CD14-positive monocyte (primary cell): Measurements from ENCODE around the gene RPL27A. TPM values are rescaled to one million over a fixed set of nuclear protein-coding genes. Genes with fewer than 3 reads are reported as not detected.
A peak's percentile ranks its signal among the peaks of the same experiment; 100 is the strongest.

Source experiments
- DNase-seq, 3 donors: peaks; one replicate each; pipeline ENCODE4 v3.0.0-alpha.2; 2011 to 2022
- H2AFZ ChIP-seq: 2 replicates; pipeline ENCODE4 v1.6.0; 2012; ENCODE audit warnings: mild to moderate bottlenecking, low read depth, low read length, inconsistent platforms; ENCODE audit not compliant: insufficient read depth, poor library complexity, severe bottlenecking
- H3K27ac ChIP-seq, 2 donors: 1 replicate in 1 of 2; 2 replicates in 1 of 2; pipeline ENCODE4 v1.5.1; 2012 to 2013; ENCODE audit warnings: low read length in 2 of 2, control low read depth in 1 of 2, inconsistent platforms in 1 of 2, low read depth in 1 of 2, mild to moderate bottlenecking in 1 of 2
- H3K27me3 ChIP-seq, 2 donors: one replicate each; pipeline versions ENCODE4 v1.6.0 to v1.6.1; 2011 to 2013; ENCODE audit warnings: low read length in 2 of 2; ENCODE audit not compliant: control insufficient read depth in 2 of 2, insufficient read depth in 2 of 2
- H3K36me3 ChIP-seq, 2 donors: replicated peaks in 1 of 2; 1 replicate in 1 of 2; 2 replicates in 1 of 2; pipeline versions ENCODE4 v1.5.1 to v1.6.1; 2012 to 2013; ENCODE audit warnings: low read length in 2 of 2, control low read depth in 1 of 2, inconsistent platforms in 1 of 2, mild to moderate bottlenecking in 1 of 2; ENCODE audit not compliant: insufficient read depth in 2 of 2, control insufficient read depth in 1 of 2
- H3K4me1 ChIP-seq, 2 donors: 1 replicate in 1 of 2; 2 replicates in 1 of 2; pipeline versions ENCODE4 v1.5.1 to v1.6.1; 2012 to 2013; ENCODE audit warnings: low read length in 2 of 2, control low read depth in 1 of 2, inconsistent platforms in 1 of 2, mild to moderate bottlenecking in 1 of 2, moderate library complexity in 1 of 2; ENCODE audit not compliant: insufficient read depth in 2 of 2, control insufficient read depth in 1 of 2
- H3K4me2 ChIP-seq: replicated peaks from 2 replicates; pipeline ENCODE3; 2012; ENCODE audit warnings: low read length, moderate library complexity, mild to moderate bottlenecking; ENCODE audit not compliant: poor library complexity, severe bottlenecking; ENCODE audit errors: extremely low read depth
- H3K4me3 ChIP-seq, 3 experiments: fragments of 200-600 bp in 1 of 3; sonication (generic) in 1 of 3; replicated peaks in 1 of 3; 1 replicate in 2 of 3; 2 replicates in 1 of 3; pipeline ENCODE4 v1.5.1; 2011 to 2013; ENCODE audit warnings: low read length in 3 of 3, mild to moderate bottlenecking in 3 of 3, control low read depth in 2 of 3, low read depth in 2 of 3, inconsistent platforms in 1 of 3, moderate library complexity in 1 of 3
- H3K79me2 ChIP-seq: 2 replicates; pipeline ENCODE4 v1.6.0; 2012; ENCODE audit warnings: mild to moderate bottlenecking, control low read depth, inconsistent platforms, low read length, moderate library complexity; ENCODE audit not compliant: insufficient read depth
- H3K9ac ChIP-seq: 2 replicates; pipeline ENCODE4 v1.6.0; 2017; ENCODE audit warnings: low read length, mild to moderate bottlenecking; ENCODE audit not compliant: insufficient read depth, poor library complexity, severe bottlenecking
- H3K9me3 ChIP-seq, 2 donors: replicated peaks in 1 of 2; 1 replicate in 1 of 2; 2 replicates in 1 of 2; pipeline versions ENCODE4 v1.5.1 to v1.6.1; 2012 to 2013; ENCODE audit warnings: low read length in 2 of 2, control low read depth in 1 of 2; ENCODE audit not compliant: control insufficient read depth in 1 of 2, insufficient read depth in 1 of 2
- H4K20me1 ChIP-seq: 2 replicates; pipeline ENCODE4 v1.6.0; 2012; ENCODE audit warnings: mild to moderate bottlenecking, low read length, control low read depth, moderate library complexity; ENCODE audit not compliant: insufficient read depth
- H3K27ac Mint-ChIP-seq, 7 donors: one replicate each; pipeline ENCODE4 v1.8.0; 2020; ENCODE audit warnings: mild to moderate bottlenecking in 7 of 7, mixed read lengths in 7 of 7, moderate library complexity in 6 of 7, inconsistent platforms in 2 of 7
- H3K27me3 Mint-ChIP-seq, 3 donors: one replicate each; pipeline ENCODE4 v1.8.0; 2021 to 2022; ENCODE audit warnings: low read depth in 3 of 3, mild to moderate bottlenecking in 3 of 3, mixed read lengths in 3 of 3, moderate library complexity in 3 of 3, inconsistent platforms in 1 of 3
- H3K36me3 Mint-ChIP-seq, 2 donors: one replicate each; pipeline ENCODE4 v1.8.0; 2020; ENCODE audit warnings: mixed read lengths in 2 of 2, inconsistent platforms in 1 of 2, mild to moderate bottlenecking in 1 of 2
- H3K4me1 Mint-ChIP-seq: one replicate; pipeline ENCODE4 v1.8.0; 2020; ENCODE audit warnings: mild to moderate bottlenecking, mixed read lengths
- H3K4me3 Mint-ChIP-seq, 2 donors: one replicate each; pipeline ENCODE4 v1.8.0; 2020; ENCODE audit warnings: mild to moderate bottlenecking in 2 of 2, mixed read lengths in 2 of 2, moderate library complexity in 1 of 2
- H3K9me3 Mint-ChIP-seq, 7 donors: one replicate each; pipeline ENCODE4 v1.8.0; 2020 to 2022; ENCODE audit warnings: mixed read lengths in 7 of 7, mild to moderate bottlenecking in 6 of 7, moderate library complexity in 6 of 7, inconsistent platforms in 2 of 7
- WGBS: methylation state at CpG from one replicate; pipeline ENCODE4 v1.1.5; 2013; ENCODE audit warnings: missing lambda C conversion rate; ENCODE audit not compliant: insufficient coverage; 5-methylcytosine and 5-hydroxymethylcytosine counted together
- intact Hi-C, 2 donors: fragments of 100-400 bp; cut with micrococcal nuclease; formaldehyde crosslinking; loops; one replicate each; pipeline versions ENCODE4 v1.15.0 to v1.15.1; 2023
- polyA plus RNA-seq, 3 donors: library from polyadenylated mRNA; depleted of rRNA in 1 of 3; unstranded in 2 of 3; stranded (reverse) in 1 of 3; fragments of 300-500 nt in 2 of 3; fragments of >200 nt in 1 of 3; fragmentation: Illumina TruSeq in 2 of 3; gene quantifications; 1 replicate in 2 of 3; 2 replicates in 1 of 3; pipeline ENCODE4 v1.2.3, GENCODE V29; 2012 to 2021
- TF ChIP-seq, protein P1 (sequence below): fragments of 200-600 bp; IDR thresholded peaks from one replicate; pipeline ENCODE4 v1.8.0; 2022; ENCODE audit warnings: antibody characterized with exemption, mild to moderate bottlenecking

The RPL27A gene
- polyA plus RNA-seq, 3 donors, result 572 to 1,233 (median 1,091) TPM

GRCh38 chr11:8698917-8699441 is 16.4 kb downstream of the RPL27A start:
- peaks cover 22 to 25% of the 10 kb centered on the region in 2 donors for H3K4me1 ChIP-seq
- Mint-ChIP-seq H3K4me1 (peaks cover 27% of the 10 kb centered on the region), H3K4me3 (no peak overlapping the region), H3K36me3 (peaks cover 0 to 9% of the 10 kb centered on the region in 2 donors), H3K27ac (no peak overlapping the region), H3K9me3 (no peaks in the 10 kb centered on the region), H3K27me3 (peaks cover 0 to 4% (median 0%) of the 10 kb centered on the region in 3 donors)
- H3K36me3 ChIP-seq, result no peaks in the 10 kb centered on the region
- WGBS, result 95% methylated on average over 8 of the region's 11 CpGs
- no peaks in the 10 kb centered on the region for H3K79me2 ChIP-seq
- H3K4me2 ChIP-seq, result no peak overlapping the region
- DNase-seq, result no peak
- H3K27me3 ChIP-seq, result no peaks in the 10 kb centered on the region
- no peaks in the 10 kb centered on the region for H4K20me1 ChIP-seq
- no peak overlapping the region for H2AFZ ChIP-seq
- H3K27ac ChIP-seq, result no peak overlapping the region
- H3K9me3 ChIP-seq, result no peaks in the 10 kb centered on the region
- H3K9ac ChIP-seq, result no peak overlapping the region
- no peak overlapping the region for H3K4me3 ChIP-seq
- intact Hi-C loops, result no loop called here
- TF ChIP-seq, protein P1, sequence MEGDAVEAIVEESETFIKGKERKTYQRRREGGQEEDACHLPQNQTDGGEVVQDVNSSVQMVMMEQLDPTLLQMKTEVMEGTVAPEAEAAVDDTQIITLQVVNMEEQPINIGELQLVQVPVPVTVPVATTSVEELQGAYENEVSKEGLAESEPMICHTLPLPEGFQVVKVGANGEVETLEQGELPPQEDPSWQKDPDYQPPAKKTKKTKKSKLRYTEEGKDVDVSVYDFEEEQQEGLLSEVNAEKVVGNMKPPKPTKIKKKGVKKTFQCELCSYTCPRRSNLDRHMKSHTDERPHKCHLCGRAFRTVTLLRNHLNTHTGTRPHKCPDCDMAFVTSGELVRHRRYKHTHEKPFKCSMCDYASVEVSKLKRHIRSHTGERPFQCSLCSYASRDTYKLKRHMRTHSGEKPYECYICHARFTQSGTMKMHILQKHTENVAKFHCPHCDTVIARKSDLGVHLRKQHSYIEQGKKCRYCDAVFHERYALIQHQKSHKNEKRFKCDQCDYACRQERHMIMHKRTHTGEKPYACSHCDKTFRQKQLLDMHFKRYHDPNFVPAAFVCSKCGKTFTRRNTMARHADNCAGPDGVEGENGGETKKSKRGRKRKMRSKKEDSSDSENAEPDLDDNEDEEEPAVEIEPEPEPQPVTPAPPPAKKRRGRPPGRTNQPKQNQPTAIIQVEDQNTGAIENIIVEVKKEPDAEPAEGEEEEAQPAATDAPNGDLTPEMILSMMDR, result no peak

GRCh38 chr11:8699903-8700302 is 17.3 kb downstream of the RPL27A start:
- peak overlapping the region in 3 of 7 donors; percentile 6 to 32 (median 31) for H3K27ac Mint-ChIP-seq
- H3K9me3 Mint-ChIP-seq, result peaks cover 0 to under 1% (median 0%) of the 10 kb centered on the region in 7 donors
- Histone ChIP-seq H3K9ac (peak overlapping the region; percentile 1), H3K4me1 (peaks cover 31 to 35% of the 10 kb centered on the region in 2 donors), H3K4me3 (no peak overlapping the region), H4K20me1 (no peaks in the 10 kb centered on the region), H3K27ac (peak overlapping the region in 1 of 2 donors; percentile 7), H3K36me3 (no peaks in the 10 kb centered on the region), H3K9me3 (no peaks in the 10 kb centered on the region), H3K4me2 (no peak overlapping the region), H2AFZ (peak overlapping the region; percentile 61), H3K79me2 (no peaks in the 10 kb centered on the region), H3K27me3 (no peaks in the 10 kb centered on the region)
- peaks cover 0 to 4% (median 0%) of the 10 kb centered on the region in 3 donors for H3K27me3 Mint-ChIP-seq
- WGBS, result 10% methylated on average over 3 of the region's 3 CpGs
- H3K4me1 Mint-ChIP-seq, result peaks cover 36% of the 10 kb centered on the region
- intact Hi-C loops, result no loop called here
- TF ChIP-seq, protein P1, result no peak
- H3K4me3 Mint-ChIP-seq, result no peak overlapping the region
- H3K36me3 Mint-ChIP-seq, result peaks cover 0 to 6% of the 10 kb centered on the region in 2 donors
- peak in 1 of 3 donors; percentile 20 for DNase-seq
